Renal cortex interstitium (tissue), 11 donors: ENCODE measurements around the gene LZTR1. TPM values are rescaled to one million over a fixed set of nuclear protein-coding genes. Genes with fewer than 3 reads are reported as not detected.

ENCODE experiments used
- DNase-seq, 11 donors: peaks; one replicate each; pipeline ENCODE4 v3.0.0-alpha.2; 2013; ENCODE audit warnings: low read depth in 9 of 11, low spot score in 4 of 11; ENCODE audit errors: extremely low read depth in 1 of 11
- polyA plus RNA-seq, 3 donors: library from polyadenylated mRNA; unstranded; fragments of 120-200 nt; gene quantifications; one replicate each; pipeline ENCODE4 v1.2.1, GENCODE V29; 2013; ENCODE audit not compliant: insufficient read length in 3 of 3

Gene LZTR1
- polyA plus RNA-seq, 3 donors = 44.4 to 64.1 (median 50.3) TPM

- DNase-seq = no peak
These were observed 40.4 kb downstream of the LZTR1 start for GRCh38 chr22:21022507-21022906.

- DNase-seq = no peak
These were observed 41.0 kb downstream of the LZTR1 start for GRCh38 chr22:21022955-21023614.

GRCh38 chr22:21025266-21025665, 43.2 kb downstream of the LZTR1 start:
- DNase-seq = no peak

GRCh38 chr22:21025763-21026755, 44.0 kb downstream of the LZTR1 start:
- DNase-seq = no peak

- DNase-seq = no peak
These were observed 44.9 kb downstream of the LZTR1 start for GRCh38 chr22:21026783-21027692.

- DNase-seq = no peak
These were observed 46.5 kb downstream of the LZTR1 start for GRCh38 chr22:21028277-21029251.

- DNase-seq = no peak
These were observed 47.5 kb downstream of the LZTR1 start for GRCh38 chr22:21029486-21030025.

- DNase-seq = no peak
These were observed 47.9 kb downstream of the LZTR1 start for GRCh38 chr22:21030032-21030431.

GRCh38 chr22:21030621-21031544, 48.8 kb downstream of the LZTR1 start:
- DNase-seq = no peak

GRCh38 chr22:21031545-21032036, 49.5 kb downstream of the LZTR1 start:
- DNase-seq = no peak

- no peak for DNase-seq
These were observed 50.2 kb downstream of the LZTR1 start, which contains the start of gene SLC7A4 for GRCh38 chr22:21032037-21032867. Gene SLC7A4, minus strand, starts transcription at chr22:21032561. Its CDS starts 749 bp downstream, at chr22:21031812.

- no peak for DNase-seq
These were observed 51.0 kb downstream of the LZTR1 start for GRCh38 chr22:21032868-21033688.

GRCh38 chr22:21033895-21034294, 51.8 kb downstream of the LZTR1 start:
- DNase-seq = no peak

GRCh38 chr22:21034989-21035388, 52.9 kb downstream of the LZTR1 start:
- no peak for DNase-seq

GRCh38 chr22:21038405-21038804, 56.3 kb downstream of the LZTR1 start:
- DNase-seq = no peak
